NCI-H146 (cell line): ENCODE data around the gene KISS1.
A peak's percentile ranks its signal among the peaks of the same experiment; 100 is the strongest.

Experiments used
- DNase-seq: peaks from one replicate; lab custom pipeline; 2025; lab: John Stamatoyannopoulos, UW

Gene KISS1

DNA sequence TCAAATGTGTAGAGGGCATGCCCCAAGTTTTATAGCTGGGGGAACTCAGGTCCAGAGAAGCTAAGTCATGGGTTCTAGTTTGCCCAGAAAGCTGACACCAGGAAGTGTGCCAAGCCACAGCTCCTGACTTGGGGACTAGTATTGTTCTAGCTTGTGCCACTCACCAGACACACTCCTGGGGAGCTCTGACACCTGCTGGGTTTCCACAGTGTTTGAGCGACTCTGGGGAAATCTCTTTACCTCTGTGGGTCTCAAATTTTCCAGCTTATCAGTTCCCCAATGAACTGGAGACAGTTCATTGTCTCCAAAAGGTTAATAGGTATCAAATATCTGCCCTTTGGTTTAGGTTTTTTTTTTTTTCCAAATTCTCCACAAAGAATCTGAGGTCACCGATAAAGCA lies 4.2 kb downstream of the KISS1 start:
- peak; percentile 19 for DNase-seq

DNA sequence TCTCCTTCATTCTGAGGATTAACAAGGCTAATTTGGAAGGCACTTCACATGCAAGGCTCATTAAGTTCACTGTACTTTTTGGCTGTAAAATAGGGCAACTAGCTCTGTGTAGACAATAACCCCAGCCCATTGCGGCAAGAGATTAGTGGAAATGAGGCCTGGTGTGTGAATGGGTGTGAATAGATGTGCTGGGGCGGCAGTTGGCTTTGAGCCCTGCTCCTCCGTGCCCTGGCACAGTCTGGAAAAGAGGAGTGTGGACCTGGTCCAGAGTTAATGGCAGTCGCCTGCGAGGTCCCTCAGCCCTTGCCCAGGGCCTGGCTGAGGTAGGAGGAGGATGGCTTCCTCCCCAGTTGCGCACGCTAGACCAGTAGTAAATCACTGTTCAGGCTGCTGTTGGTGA lies 4.8 kb downstream of the KISS1 start:
- DNase-seq, result no peak

DNA sequence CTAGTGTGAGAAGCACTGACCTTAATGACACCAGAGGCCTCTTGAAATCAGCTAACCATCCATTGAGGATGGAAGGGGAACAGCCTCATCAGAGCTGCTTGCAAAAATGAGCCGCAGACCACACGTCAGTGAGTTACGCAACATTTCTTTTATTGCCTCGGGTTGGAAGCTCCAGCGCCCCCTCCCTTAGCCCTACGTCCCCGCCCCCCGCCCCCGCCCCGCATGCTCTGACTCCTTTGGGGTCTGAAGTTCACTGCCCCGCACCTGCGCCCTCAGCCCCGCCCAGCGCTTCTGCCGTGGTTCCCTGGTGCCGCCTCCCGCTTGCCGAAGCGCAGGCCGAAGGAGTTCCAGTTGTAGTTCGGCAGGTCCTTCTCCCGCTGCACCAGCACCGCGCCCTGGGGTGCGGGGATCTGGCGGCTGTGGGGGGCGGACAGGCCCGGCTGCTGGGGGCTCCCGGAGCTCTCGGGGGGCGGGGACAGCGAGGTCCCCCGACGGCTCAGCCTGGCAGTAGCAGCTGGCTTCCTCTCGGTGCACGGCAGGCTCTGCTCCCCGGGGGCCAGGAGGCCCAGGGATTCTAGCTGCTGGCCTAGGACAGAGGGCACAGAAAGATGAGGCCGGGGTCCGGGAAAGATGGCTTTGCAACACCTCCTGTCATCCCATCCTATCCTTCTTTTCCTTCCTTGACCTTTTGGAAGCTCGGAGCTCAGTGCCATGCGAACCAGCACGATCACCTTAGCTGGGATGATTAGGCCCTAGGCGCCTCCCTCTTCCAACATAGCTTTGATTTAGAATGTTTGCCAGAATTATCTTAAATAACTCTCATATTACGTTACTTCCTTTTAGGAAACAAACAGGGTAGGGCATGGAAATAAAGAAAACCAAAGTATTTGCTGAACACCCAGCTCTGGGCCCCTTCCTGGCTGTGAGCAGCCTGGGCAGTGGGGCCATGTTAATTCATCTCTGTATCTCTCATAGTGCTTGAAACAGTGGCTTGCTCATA lies 5.8 kb downstream of the KISS1 start:
- peak; percentile 43 for DNase-seq

DNA sequence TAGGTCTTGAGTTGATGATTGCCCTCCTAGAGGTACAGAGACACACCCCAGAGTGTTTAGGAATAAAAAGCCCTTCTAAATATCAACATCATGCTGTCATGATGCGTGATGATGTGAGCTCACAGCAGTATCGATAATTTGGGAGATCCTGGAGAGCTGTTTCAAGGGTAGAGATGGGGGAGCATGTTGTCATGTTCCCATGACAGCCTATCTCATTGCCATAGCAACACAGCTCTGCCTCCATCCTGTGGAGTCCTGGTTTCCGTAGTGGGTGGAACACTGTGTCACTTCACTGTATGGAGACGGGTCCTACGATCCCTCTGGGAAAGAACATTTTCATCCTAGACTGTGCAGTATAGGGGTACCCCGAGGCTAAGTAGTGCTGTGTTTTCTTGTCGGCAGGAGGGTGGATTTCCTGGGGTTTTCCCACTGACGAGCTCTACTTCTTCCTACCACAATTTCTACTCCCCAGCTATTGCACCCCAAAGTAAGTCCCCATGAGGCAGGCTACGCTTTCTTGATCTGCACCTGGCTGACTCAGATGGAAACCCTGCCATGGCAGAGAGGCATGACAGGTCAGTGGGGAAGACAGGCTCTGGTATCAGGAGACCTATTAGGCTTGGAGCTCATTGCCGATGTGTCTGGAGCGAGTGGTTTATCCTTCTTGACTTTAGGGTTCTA lies 7.2 kb downstream of the KISS1 start:
- DNase-seq, result no peak

DNA sequence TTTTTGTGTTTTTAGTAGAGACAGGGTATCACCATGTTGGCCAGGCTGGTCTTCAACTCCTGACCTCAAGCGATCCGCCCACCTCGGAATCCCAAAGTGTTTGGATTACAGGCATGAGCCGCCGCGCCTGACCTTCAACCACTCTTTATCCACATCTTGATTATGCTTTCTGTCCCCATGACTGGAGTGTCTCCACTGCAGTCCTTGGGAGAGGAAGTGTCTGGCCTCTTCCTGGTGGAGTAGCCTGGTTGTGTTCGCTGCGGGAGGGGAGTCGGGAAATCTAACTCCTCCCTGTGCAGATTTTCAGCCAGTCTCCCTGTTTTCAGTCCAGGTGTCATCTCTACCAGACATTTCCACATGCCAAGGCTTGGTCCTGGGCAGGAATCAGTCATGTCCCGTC lies 9.7 kb downstream of the KISS1 start:
- no peak for DNase-seq

DNA sequence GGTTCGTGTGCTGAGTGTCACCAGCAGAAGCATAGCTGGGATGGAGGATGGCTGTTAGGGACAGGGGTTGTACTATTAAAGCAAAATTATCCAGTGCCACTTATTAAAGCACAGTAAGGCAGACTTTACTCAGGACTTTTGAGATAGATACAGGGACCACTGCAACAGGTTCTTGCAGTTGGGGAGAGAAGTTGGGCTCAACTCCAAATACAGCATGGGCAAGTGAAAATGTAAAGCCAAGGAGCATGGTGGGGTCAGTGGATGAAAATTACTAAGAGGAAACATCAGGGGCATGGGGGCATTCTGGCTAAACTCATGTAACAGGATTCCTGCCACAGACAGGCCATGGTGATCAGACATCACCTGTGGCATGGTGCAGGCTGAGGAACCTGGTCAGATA lies 15.2 kb downstream of the KISS1 start:
- no peak for DNase-seq

DNA sequence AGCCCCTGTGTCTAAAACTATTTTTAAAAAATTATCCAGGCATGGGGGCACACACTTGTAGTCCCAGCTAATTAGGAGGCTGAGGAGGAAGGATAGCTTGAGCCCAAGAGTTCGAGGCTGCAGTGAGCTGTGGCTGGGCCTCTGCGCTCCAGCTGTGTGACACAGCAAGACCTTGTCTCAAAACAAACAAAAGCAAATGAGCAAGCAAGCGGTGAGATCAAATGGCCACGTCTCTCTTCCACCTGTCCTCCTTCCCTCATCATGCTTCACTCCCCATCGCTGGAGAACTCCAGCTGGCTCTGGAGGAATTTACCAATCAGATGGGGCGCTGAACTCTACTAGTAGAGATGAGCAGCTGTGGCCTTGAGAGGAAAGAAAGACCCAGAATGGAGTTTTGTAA lies 16.2 kb downstream of the KISS1 start:
- peak; percentile 36 for DNase-seq

DNA sequence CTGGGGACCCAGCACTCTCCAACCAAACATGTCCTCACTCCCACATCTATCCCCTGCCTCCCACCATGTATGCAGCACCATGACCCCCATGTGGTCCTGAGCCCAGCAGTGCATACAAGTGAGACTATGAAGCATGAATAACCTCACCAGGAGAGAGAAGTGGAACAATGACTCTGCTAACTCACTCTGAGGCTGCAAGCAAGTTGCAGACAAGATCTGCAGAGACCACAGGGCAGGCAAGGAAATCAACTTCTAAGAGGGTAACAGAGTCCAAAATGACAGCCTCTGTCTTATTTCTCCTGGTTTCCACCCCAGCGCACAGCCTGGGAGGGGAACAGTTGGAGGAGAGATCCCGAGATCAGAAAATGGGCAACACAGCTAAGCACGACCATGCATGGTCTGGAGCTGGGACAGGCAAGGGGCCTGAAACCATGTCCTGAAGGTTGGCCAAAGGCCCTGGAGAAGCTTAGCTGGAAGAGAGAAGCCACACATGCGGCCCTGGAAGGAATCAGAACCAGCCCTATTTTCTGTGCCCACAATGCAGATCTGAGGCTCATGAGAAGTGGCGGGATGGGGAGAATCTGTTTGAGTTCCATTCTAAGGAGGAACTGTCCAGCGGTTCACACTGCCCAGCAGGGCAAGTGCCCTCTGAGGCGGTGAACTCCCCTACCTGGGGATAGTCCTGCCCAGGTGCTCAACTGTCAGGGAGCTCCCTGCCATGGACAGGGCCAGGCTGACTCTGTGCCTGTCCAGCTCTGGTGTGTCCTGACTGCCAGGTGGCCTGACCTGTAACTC lies 17.6 kb downstream of the KISS1 start:
- DNase-seq, result no peak

DNA sequence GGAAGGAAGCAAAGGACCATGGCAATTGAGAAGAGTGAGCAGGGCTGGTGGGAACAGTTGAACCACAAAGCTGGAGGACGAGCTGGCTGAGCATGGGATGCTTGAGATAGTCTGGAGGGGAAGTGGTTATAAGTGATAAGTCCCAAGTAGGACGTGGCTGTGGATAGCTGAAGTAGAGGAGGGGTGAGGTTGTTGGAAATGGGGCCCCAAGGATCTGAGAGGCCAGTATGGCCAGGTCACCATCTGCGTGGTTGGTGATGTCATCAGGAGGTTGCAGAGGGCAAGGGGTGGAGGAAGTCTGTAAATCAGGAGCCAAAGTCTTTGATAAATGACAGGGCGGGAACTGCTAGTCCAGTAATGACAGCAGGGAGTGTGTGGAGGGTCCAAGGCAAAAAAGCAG lies 19.2 kb downstream of the KISS1 start:
- no peak for DNase-seq

DNA sequence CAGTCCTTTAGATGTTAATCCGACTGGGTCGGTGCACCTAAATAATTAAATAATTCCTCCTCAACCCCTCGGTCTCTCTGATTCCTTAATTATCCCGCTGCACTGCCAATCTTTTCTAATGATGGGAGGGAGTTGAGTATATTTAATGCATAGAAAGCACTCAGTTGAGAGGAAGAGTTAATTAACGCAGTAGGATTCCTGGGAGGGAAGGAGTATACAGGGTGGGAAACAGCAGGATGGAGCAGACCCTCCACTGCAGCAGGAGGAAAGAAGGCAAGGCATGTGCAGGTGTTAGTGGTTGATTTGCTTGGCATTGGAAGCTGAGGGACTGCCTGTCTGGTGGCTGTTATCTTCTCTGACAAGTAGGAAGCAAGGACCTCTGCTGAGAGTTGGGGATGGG lies 20.2 kb downstream of the KISS1 start:
- no peak for DNase-seq

DNA sequence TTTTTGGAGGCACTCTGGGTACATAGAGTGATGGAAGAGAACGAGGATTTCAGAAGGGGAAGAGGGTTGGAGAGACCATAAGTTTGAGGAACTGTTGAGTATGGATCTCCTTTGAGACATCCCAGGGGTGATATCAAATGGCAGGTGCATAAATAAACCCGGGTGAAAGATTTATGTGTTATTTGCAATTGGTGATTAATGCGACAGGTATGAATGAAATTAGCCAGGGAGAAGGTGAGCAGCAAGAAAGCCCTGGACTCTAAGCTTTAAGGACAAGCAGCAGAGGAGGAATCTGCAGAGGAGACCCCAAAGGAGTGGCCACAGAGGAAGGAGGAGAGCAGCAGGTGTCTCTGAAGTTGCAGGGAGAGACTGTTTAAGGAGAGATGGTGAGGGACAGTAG lies 21.3 kb downstream of the KISS1 start:
- DNase-seq, result no peak

DNA sequence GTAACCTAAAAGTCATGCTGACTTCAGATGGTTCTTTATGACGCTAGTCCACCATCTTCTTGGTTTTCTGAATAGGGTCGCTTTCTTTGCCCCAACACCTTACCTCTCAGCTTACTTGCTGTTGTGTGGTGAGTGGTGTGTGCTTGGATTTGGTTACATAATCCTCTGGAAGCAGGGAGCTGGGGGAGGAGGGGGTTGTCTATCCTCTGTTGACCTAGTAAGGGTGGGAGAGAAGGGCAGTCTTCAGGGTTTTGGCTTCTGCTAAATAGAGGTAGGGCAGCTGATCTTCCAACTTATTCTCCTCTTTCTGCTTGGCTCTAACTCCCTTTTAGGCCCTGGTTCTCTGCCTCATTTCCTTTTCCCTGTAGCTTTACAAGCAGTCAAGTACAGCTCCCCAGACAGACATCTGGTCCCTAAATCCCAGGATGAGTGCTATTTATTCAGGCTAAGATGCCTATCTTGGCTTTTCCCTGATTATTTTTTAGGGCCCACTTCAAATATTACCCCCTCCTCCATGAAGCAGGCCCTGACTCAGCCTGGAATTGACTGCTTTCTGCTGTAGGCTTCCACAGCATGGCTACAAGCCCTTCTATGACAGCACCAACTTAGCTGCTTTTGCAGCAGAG lies 23.8 kb downstream of the KISS1 start:
- no peak for DNase-seq

DNA sequence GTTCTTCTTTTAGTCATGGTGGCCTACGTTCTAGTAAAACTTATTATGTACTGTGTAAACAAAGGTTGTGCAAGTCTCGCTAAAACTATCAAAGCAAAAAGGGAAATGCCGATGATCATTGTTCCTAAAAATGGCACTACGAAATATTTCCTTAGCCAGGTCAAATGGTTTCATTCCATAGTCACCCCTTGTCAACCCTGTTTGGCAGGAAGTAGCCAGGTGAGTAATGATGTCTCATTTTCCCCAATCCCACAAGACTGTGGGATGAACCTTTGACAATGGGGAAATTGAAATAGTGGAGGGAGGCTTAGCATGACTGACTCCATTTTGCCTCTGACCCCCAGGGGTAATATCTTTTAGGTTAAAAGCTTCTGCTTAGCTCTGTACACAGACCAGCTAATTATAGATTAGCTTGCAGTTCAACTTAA lies 24.5 kb downstream of the KISS1 start:
- DNase-seq, result no peak

DNA sequence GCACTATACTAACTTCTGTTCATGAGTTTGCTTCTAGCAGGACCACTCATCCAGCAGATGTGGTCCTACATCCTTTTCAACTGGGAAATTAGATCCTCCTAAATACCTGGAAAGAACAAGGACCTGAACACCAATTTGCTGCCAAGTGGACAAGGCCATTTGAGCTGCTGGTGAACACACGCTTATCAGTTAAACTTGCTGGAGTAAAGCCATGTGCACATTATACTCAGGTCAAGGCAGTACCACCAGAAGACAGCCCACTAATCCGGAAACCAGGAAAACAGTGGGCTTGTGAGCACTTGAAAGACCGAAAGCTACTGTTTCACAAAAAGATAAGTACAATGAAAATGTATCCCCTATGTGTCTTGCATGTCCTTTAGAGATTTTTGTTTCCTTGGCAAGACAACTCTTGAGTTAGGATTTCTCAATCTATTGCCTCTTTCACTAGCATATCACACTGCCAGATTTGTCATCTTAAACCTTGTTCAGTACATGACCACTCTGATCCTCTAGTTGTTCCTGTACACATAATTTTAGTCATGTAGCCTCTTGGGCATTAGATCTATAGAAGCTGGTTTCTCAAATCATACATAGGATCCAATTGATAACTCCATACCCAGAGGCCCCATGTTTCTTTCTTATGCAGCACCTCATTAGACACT lies 25.7 kb downstream of the KISS1 start:
- no peak for DNase-seq

DNA sequence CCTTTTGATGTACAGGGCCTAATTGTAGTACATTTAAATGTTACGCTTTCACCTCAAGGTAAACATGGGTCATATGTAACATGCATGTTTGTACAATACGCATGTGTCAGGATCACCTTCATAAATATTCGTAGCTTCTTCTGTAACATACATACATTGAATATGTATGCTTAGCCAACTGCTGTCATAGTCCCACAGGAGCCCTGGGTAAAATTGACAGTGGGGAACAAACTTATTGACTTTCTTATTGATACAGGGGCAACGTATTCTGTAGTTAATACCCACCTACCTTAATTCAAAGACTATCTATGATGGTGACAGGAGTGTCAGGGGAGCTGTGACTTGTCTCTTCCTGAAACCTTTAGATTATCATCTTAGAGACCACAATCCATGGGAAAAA lies 26.4 kb downstream of the KISS1 start:
- no peak for DNase-seq

DNA sequence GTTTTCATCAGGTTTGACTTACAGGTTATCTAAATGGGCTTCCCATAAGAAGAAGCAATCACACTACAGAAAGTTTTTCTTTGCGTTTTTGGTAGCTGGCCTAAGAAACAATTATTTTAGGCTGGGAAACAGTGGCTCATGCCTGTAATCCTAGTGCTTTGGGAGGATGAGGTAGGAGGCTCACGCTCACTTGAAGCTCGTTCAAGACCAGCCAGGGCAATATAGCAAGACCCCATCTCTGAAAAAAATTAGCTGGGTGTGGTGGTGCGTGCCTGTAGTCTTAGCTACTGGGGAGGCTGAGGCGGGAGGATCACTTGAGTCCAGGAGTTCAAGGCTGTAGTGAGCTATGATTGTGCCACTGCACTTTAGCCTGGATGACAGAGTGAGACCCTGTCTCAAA lies 28.6 kb downstream of the KISS1 start:
- no peak for DNase-seq

DNA sequence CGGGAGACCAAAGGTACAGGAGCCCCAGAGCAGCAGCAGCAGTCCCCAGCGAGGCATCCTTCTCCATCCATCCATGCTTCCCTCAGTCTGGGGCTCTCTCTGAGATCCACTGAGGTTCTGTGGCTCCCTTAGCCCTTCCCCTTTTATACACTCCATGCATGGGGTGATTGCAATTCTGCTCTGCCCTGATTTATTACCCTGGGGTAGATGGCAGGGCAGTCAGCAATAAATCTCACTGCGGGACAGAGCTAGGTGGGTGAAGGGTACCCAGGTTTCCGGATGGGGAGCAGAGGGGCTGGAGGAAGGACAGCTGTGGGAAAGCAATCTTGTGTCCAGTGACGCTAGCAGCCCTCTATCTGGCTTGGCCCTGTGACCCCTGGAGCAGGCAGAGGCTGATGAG lies 30.1 kb downstream of the KISS1 start, which contains the start of gene REN:
TSS of gene REN (minus strand) at position 119 of the 400 bp plus-strand sequence. CDS start at position 75, 44 bp downstream.
- no peak for DNase-seq

DNA sequence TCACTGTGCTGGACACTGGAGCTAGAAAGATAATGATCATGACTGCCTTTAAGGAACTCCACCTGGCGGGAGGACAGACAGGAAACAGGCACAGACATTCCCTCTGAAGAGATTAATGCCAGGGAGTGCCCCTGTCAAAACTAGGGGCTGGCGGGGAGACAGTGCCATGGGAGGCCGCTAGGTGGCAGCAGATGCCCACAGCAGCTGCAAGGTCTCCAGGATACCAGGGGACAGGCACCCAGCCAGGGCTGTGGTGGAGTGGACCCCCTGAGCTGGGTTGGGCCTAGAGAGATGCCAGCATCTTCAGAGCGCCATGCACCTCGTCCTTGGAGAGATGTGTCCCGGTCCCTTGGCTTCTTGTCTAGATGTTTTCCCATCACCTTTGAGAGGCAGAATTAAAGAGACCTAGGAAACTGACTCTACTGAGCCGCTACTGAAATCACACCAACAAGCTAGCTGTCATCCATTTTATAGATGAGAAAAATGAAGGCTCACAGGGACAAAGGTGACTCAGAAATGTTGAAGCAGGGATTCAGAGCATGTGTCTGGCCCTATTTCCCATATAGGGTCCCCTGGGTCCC lies 33.7 kb downstream of the KISS1 start:
- DNase-seq, result peak; percentile 81

DNA sequence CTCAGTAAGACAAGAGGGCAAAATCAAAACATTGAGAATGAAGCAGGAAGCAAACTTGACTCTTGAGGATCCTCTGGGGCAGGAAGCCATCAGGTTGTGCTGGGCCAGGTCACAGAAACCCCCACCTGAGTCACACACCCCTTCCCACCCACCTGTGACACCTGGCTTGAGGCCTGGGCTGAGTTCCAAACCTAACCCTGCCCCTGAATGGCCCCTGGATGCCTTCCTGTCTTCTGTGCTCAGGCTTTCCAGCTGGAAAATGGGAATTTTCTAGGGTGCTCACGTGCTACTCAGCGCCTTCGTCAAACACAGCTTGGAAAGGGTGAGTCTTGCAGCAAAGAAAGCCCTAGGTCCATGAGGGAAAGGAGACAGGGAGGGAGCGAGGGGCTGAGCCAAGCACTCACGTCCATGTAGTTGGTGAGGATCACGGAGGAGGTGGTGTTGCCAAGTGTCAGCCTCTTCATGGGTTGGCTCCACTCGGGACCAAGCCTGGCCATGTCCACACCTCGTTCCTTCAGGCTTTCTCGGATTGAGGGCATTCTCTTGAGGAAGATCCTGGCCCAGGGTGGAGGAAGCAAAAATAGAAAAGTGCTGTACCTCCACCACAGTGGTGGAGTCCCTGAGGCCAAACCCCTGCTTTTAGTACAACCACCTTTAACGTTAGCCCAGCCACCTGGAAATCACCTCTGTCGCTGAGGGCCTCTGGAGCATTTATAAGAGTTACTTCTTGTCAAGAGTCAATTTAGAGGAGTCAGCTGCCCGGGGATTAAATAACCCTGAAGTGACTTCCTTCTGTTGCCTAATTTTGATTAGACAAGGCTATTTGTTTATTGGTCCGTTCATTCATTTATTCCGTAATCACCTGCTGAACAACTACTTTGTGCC lies 34.4 kb downstream of the KISS1 start:
- no peak for DNase-seq

DNA sequence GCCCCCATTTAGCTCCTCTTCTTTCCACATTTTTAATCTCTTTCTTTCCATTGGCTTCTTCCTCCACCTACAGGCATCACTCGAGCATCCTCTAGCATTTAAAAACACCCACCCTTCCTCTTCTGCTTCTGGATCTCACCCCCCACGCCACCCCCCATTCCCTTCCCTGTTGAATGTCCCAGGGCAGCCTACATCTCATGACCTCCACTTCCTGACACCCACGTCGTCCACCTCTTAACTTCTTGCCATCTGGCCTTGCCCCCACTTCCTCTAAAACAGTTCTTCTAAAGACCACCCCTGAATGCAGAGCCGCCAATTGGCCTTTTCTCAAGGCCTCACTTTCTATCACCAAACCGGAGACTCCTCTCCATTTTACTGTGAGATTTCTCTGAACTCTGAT lies 38.3 kb downstream of the KISS1 start:
- DNase-seq, result no peak
